Measurements from ENCODE around the gene MKS1. TPM values are rescaled to one million over a fixed set of nuclear protein-coding genes. Genes with fewer than 3 reads are reported as not detected.

Gene MKS1
- total and polyA plus RNA-seq, 2 donors (not counting 3 experiments of a cell fraction or from before 2014, with no cell fraction given) = 12.2 to 13.2 TPM

- POLR2A ChIA-PET = no interaction called here
- Histone ChIP-seq H3K9ac (replicated peaks; ENCODE audit: extremely low read depth, insufficient read depth, low read length) (no peak overlapping the region), H3K9me1 (replicated peaks; ENCODE audit: control insufficient read depth, extremely low read depth, insufficient read depth, low read length) (no peaks in the 10 kb centered on the region), H3K36me3 (ENCODE audit: control insufficient read depth in 2 of 2, extremely low read depth in 1 of 2, insufficient read depth in 2 of 2, low read length in 2 of 2) (no peaks in the 10 kb centered on the region), H3K9me3 (replicated peaks; ENCODE audit: control insufficient read depth, insufficient read depth, low read length) (no peaks in the 10 kb centered on the region), H3K27ac (ENCODE audit: insufficient read depth, low read depth, low read length) (no peak overlapping the region), H3K4me3 (replicated peaks in 1 of 3; ENCODE audit: insufficient read depth in 1 of 3, low read depth in 1 of 3, low read length in 3 of 3) (no peak overlapping the region), H3K4me2 (ENCODE audit: insufficient read depth, low read length) (no peak overlapping the region), H4K20me1 (replicated peaks; ENCODE audit: control insufficient read depth, extremely low read depth, insufficient read depth, low read length) (no peaks in the 10 kb centered on the region), H3K4me1 (ENCODE audit: control insufficient read depth, extremely low read depth, insufficient read depth, low read length) (no peaks in the 10 kb centered on the region), H2AFZ (ENCODE audit: low read depth, low read length) (no peak overlapping the region), H3K79me2 (ENCODE audit: control insufficient read depth, insufficient read depth, low read length) (no peaks in the 10 kb centered on the region), H3K27me3 (ENCODE audit: control insufficient read depth in 2 of 2, insufficient read depth in 2 of 2, low read length in 2 of 2) (peaks cover 26 to 43% of the 10 kb centered on the region in 2 experiments)
- DNase-seq (ENCODE audit: low read depth, low spot score) (no peak), FAIRE-seq (no peak)
- CTCF ChIA-PET = interaction anchor here (1.1 to 1.3 kb wide), 2 partner anchors 28 to 57 kb away, joined by 3 to 4 read pairs; partner anchors contain the start of gene MKS1
- intact Hi-C loops (cut with micrococcal nuclease) (loop anchor here (1.0 to 5.0 kb wide), 2 partner anchors 34 to 44 kb away; partner anchors contain the start of gene MPO), dilution Hi-C loops (cut with MboI; ENCODE audit: extremely low pct_ligation_motif_present, low sequenced_read_pairs) (no loop called here)
- TF ChIP-seq CTCF (IDR thresholded peaks at IDR 0.05; ENCODE audit: extremely low read depth in 1 of 2, insufficient read depth in 1 of 2, low read depth in 1 of 2, low read length in 2 of 2) = no peak
- no peak for TF ChIP-seq GATA2 (IDR thresholded peaks at IDR 0.05; ENCODE audit: insufficient read depth, insufficient read length, low read depth, low read length)
- no peak for TF ChIP-seq MAX (IDR thresholded peaks at IDR 0.05; ENCODE audit: insufficient read depth, insufficient read length)
- TF ChIP-seq EZH2 (IDR thresholded peaks at IDR 0.05; ENCODE audit: borderline replicate concordance, low read depth, low read length, severe bottlenecking) = no peak
- no TSS peak for BruUV-seq (replicated peaks)
Observed at GRCh38 chr17:58246781-58247180, 27.7 kb upstream of the MKS1 start.
